Chondrocyte (in vitro differentiated cells): ENCODE results near the gene GAL. TPM values are rescaled to one million over a fixed set of nuclear protein-coding genes. Genes with fewer than 3 reads are reported as not detected.

Source experiments
- DNase-seq: peaks from one replicate; pipeline ENCODE4 v3.0.0; 2021; ENCODE audit warnings: mixed read lengths, low spot score
- H3K27ac Mint-ChIP-seq: one replicate; pipeline ENCODE4 v1.8.0; 2021; ENCODE audit warnings: mild to moderate bottlenecking, moderate library complexity, mixed read lengths; ENCODE audit not compliant: unreplicated experiment
- H3K27me3 Mint-ChIP-seq: 2 replicates; pipeline ENCODE4 v1.8.0; 2021; ENCODE audit warnings: low read depth, mixed read lengths
- H3K36me3 Mint-ChIP-seq: 2 replicates; pipeline ENCODE4 v1.8.0; 2021; ENCODE audit warnings: low read depth, mixed read lengths
- H3K4me1 Mint-ChIP-seq: 2 replicates; pipeline ENCODE4 v1.8.0; 2021; ENCODE audit warnings: low read depth, mild to moderate bottlenecking, mixed read lengths
- H3K4me3 Mint-ChIP-seq: one replicate; pipeline ENCODE4 v1.8.0; 2021; ENCODE audit warnings: mild to moderate bottlenecking, moderate library complexity, mixed read lengths; ENCODE audit not compliant: unreplicated experiment
- H3K9me3 Mint-ChIP-seq: 2 replicates; pipeline ENCODE4 v1.8.0; 2021; ENCODE audit warnings: low read depth, mixed read lengths
- CTCF ChIP-seq: fragments of 200-600 bp; sonication (generic); IDR thresholded peaks from 2 replicates; pipeline ENCODE4 v1.5.0; 2021; ENCODE audit warnings: antibody characterized with exemption, mild to moderate bottlenecking, moderate library complexity
- total RNA-seq: library from RNA; stranded (reverse); gene quantifications from 3 replicates; pipeline ENCODE4 v1.2.1, GENCODE V29; 2021

GAL gene
- total RNA-seq, 1 donor from 2014 or later: 0.90 TPM

DNA sequence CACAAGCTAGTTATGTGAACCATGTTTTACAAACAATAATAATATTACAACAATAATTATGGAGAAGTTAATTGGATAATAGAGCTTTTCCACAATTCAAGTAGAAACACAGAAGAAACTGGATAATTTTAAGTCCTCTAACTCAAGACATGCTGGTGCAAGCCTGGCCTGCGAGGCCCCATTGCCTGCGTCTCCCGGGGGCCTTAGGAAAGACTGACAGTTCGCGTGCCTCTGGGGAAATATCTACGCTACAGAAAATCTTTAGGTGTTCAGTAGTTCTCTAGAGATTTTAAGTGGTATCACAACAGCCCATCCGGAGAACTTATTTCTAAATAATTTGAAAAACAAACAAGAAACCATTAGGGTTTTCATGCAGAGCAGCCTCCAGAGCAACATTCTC, 23.2 kb downstream of the GAL start:
- H3K9me3 Mint-ChIP-seq: no peaks in the 10 kb centered on the region
- no peaks in the 10 kb centered on the region for H3K36me3 Mint-ChIP-seq
- H3K27ac Mint-ChIP-seq: no peak overlapping the region
- DNase-seq: no peak
- TF ChIP-seq CTCF: no peak
- H3K4me3 Mint-ChIP-seq: no peak overlapping the region
- no peaks in the 10 kb centered on the region for H3K4me1 Mint-ChIP-seq
- H3K27me3 Mint-ChIP-seq: peaks cover 42% of the 10 kb centered on the region

DNA sequence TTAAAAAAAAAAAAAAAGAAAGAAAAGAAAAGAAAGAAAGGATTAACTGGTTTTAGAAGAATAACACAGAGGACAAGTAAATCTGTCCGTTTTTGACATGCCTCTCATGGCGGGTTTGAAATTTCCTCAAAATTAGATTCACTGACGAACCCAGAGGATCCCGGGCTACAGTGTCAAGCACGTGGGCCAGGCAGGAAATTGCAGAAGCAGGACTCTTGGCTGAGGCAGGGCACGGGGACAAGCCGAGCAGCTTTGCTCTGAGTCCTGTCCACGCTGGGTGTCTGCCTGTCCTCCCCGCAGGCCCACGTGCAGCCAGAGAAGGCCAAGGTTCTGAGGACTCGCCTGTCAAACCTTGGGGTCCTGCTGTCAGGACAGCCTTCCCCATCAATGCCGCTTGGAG, 24.7 kb downstream of the GAL start:
- Mint-ChIP-seq H3K27ac (no peak overlapping the region), H3K4me3 (no peak overlapping the region)

DNA sequence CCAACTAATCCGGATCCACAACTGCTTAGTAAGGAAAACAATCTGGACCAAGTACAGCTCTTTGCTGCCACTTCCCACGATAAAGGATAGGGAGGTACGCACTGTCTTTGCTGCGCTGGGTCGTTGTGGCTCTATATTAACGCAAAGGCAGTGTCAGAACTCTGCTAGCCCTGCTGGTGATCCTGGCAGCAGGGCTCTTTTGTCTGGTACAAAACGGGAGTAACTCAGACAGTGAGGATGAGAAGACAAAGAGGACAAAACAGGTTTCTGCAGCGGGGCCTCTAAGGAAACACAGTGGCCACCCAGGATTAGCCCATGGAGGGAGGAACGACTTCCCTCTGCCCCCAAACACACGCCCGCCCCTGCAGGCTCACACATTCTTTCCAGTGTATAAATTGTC, 26.1 kb downstream of the GAL start:
- Mint-ChIP-seq H3K36me3 (no peaks in the 10 kb centered on the region), H3K27ac (no peak overlapping the region), H3K9me3 (no peaks in the 10 kb centered on the region), H3K4me3 (no peak overlapping the region), H3K4me1 (no peaks in the 10 kb centered on the region), H3K27me3 (peaks cover 47% of the 10 kb centered on the region)
- no peak for DNase-seq
- TF ChIP-seq CTCF: no peak

More for the DNA sequence above, 24.7 kb downstream of the GAL start:
- TF ChIP-seq CTCF: no peak
- no peaks in the 10 kb centered on the region for H3K36me3 Mint-ChIP-seq
- no peaks in the 10 kb centered on the region for H3K9me3 Mint-ChIP-seq
- no peaks in the 10 kb centered on the region for H3K4me1 Mint-ChIP-seq
- peaks cover 44% of the 10 kb centered on the region for H3K27me3 Mint-ChIP-seq
- no peak for DNase-seq

GRCh38 chr11:68711114-68711513, 26.8 kb downstream of the GAL start:
- Mint-ChIP-seq H3K4me1 (no peaks in the 10 kb centered on the region), H3K36me3 (no peaks in the 10 kb centered on the region)

GRCh38 chr11:68714060-68714856, 29.9 kb downstream of the GAL start:
- H3K27ac Mint-ChIP-seq: no peak overlapping the region

More at GRCh38 chr11:68711114-68711513, 26.8 kb downstream of the GAL start:
- no peak for DNase-seq
- Mint-ChIP-seq H3K27ac (no peak overlapping the region), H3K4me3 (no peak overlapping the region), H3K9me3 (no peaks in the 10 kb centered on the region), H3K27me3 (peaks cover 48% of the 10 kb centered on the region)
- TF ChIP-seq CTCF: no peak

More at GRCh38 chr11:68714060-68714856, 29.9 kb downstream of the GAL start:
- H3K36me3 Mint-ChIP-seq: peaks cover 3% of the 10 kb centered on the region
- no peaks in the 10 kb centered on the region for H3K4me1 Mint-ChIP-seq
- no peak for TF ChIP-seq CTCF
- peaks cover 3% of the 10 kb centered on the region for H3K9me3 Mint-ChIP-seq
- H3K27me3 Mint-ChIP-seq: peaks cover 58% of the 10 kb centered on the region
- DNase-seq: no peak
- no peak overlapping the region for H3K4me3 Mint-ChIP-seq
